ENCODE data around the gene SKIDA1.

SKIDA1 gene

GRCh38 chr10:21515361-21516241 is 9.9 kb downstream of the SKIDA1 start:
- no peak for DNase-seq

GRCh38 chr10:21514818-21515351 is 10.6 kb downstream of the SKIDA1 start:
- DNase-seq, result no peak

DNA sequence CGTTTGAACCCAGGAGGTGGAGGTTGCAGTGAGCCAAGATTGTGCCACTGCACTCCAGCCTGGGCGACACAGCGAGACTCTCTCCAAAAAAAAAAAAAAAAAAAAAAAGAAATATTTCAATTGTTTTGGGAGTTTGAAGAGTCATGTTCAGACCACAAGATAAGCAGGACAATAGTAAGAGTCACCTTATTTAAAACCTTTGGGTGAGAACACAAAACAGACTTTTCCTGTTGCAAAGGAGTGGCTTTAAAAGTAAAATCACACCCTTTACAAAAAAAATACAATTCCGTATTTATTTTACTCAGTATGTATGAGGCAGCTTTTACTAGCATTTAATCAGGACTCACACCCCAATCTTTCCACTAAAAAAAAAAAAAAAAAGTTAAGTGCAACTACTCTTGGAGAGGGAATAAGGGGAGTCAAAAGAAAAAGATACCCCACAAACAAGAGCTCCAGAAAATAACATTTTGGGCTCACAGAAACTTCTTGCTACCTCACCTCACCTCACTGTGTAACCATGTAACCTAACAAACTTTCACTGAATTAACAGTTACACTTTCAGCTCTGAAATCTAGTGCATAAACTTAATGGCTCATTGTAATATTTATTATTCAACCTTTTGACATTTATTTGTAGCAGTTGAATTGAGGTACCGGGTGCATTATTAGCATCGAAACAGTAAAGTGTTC is 11.2 kb downstream of the SKIDA1 start:
- no peak for DNase-seq

DNA sequence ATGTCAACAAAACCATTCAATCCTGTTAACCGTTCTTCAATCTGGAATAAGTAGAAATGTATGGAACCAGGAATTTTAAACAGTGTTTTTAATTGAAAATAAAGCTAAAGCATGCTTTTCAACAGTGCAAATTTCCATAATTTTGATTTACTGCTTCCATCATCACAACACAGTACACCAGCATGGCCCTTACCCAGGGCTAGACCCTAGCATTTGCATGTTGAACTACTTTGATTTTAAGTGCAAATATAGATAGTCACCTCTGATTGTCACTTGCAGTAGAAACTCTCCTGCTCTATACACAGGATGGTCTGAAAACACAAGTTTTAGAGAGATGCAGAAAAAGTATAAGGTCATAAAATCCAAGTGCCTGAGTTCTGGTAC is 12.1 kb downstream of the SKIDA1 start:
- no peak for DNase-seq

DNA sequence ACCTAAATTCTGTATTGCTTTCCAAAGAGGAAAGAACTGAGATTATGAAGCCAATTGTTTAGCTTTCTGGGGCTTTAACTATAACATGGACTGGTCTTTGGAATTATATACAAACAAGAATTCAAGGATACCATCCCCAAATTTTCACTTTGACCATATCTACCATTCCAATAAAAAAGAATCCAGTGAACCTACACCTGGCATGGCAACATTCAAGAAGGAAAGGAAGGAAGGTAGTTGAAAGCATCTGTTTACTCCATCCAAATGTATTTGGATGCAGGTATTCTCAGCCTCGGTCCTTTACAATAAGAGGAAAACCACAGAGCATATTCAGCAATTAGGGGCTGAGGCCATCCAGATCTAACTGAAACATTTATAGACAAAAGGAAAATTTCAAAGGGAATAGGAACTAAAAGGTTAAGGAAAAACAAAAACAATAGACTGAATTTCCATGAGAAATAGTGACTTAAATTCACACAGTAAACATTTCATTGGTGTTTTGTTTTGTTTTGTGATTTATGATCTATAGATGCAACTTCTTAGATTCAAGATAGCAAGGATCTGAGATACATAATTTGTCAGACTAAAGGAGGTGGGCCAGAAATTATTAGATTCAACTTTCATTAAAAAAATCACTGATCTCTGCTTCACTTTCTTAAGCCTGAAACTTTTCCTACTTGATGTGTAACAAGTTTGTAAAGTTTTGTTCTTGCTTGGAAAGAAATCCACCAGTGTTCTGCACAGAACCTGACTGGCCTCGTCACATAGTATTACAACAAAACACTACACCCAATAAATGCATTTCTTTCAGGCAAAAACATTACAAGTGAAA is 12.7 kb downstream of the SKIDA1 start:
- DNase-seq, result no peak

- no peak for DNase-seq
Observed at GRCh38 chr10:21511946-21512572, 13.4 kb downstream of the SKIDA1 start.

- no peak for DNase-seq
Observed at GRCh38 chr10:21511095-21511570, 14.3 kb downstream of the SKIDA1 start.

- DNase-seq, result no peak
Observed at GRCh38 chr10:21510241-21511094, 15.0 kb downstream of the SKIDA1 start.

DNA sequence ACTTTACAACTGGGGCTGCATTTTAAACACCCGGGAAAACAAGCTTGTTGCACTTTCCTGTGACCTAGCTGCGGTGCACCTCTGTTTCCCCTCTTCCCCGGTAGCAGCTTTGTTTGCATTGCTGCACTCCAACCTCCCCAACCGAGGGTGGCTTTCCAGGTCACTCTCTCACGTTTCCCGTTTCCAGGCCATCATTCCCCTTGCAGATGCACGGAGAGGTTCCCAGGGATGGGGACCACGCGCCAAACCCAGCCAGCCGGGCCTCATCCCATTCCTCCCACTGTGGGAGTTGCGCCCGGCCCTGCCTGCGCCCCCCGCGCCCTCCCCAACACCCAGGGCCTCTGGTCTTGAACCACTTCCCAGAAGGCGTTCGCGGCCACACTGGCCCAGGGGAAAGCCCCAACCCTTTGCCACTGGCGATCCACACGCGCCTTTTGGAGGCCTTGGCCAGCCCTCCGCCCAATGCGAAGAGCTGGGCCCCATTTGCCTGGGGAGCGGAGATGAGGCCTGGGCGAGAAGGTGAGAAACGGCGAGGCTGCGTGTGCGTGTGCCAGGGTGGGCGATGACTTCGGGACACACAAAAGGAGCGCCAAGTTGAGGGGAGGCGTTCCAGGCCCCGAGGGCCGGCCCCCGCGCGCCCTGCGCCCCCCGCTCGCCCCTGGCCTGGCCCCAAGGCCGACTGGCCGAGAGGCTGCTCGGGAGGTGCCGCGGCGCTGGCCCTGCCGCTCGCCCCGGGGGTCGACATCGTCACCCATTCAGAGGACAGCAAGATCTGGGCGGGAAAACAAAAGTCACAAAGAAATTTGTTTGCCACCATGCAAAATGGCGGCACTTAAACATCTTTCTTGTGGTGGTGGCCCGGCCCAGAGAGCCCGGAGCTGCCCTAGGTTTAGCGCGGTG is 15.9 kb downstream of the SKIDA1 start:
- DNase-seq, result no peak

- DNase-seq, result no peak
Observed at GRCh38 chr10:21508706-21509331, 16.7 kb downstream of the SKIDA1 start.

- no peak for DNase-seq
Observed at GRCh38 chr10:21507150-21507549, 18.3 kb downstream of the SKIDA1 start.

DNA sequence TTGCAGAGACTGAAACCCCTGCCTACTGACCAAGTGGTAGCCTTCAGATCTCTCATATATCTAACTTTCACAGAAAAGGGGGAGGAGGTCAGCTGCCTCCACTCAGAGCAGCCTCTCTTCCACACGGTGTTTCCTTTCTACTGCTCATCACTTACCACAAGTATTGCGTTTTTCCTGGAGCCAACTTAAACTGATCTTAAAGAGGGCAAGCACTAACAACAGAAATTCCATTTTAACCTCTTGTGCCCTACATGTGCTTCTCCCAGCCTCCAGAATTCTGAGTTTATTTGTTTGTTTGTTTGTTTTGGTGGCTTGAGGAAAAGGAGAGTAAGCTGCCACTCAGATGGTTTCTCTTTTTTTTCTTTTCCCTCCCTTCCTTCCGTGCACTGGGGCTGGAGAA is 19.1 kb downstream of the SKIDA1 start:
- no peak for DNase-seq

DNA sequence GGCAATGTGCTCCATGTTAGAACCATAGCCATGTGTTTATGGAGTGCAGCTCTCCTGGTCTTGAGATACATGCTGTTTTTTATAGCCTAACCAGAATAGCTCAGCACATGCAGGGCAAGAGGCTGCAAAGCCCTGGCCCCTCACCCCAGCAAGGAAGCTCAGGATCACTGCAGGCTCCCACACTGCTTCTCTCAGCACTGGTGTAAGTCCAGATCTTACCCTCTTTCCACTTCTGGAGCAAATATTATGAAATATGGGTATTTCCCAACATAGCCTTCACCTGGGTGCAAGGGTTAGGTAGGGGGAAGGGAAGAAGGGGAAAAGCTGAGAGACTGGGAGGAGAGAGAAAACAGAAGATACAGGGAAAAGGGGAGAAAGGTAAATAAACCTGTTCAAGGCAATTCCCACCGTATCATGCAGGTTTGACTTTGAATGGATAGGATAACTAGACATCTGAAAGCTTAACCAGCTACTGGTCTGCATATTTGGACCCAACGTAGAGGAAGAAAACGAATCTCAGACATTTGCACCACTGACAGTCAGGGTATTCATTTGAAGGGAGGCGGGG is 19.7 kb downstream of the SKIDA1 start:
- no peak for DNase-seq

DNA sequence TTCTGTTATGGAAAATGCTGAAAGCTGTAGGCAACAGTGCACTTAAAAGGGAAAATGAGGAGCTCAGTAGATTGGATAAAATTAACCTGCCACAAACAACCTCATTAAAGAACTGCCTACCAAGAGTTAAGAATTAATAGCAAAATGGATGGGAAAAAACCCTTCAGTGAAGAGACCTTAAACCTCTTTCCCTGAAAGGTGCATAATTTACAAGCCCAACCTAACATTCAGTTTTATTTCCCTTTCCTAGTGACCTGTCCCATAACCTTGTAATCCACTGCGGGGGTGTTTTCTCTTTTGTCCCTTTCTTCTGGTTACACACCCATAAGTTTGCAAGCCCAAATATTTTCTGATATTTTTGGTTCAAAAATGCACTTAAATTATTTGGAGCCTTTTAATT is 21.9 kb downstream of the SKIDA1 start:
- DNase-seq, result no peak

- DNase-seq, result no peak
Observed at GRCh38 chr10:21502348-21502740, 23.1 kb downstream of the SKIDA1 start.

GRCh38 chr10:21501731-21502347 is 23.6 kb downstream of the SKIDA1 start:
- no peak for DNase-seq

DNA sequence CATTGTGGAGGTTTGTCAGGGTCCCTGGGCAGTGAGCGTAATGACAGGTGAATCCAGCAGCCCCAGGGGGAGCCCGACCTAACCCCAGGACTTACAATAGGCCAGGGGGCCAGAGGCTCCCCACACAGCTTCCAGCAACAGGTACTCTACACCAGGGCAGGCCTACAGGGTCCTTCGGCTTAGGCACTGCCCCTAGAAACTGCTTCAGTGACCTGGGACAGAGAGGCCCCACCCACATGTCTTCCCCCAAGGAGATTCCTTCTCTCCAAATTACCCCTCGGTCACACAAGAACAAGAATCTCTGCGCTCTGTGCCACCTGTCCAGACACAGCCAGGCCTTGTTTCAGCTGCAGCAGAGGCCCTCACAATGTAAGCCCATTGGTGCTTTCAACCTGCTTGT is 24.4 kb downstream of the SKIDA1 start:
- no peak for DNase-seq

DNA sequence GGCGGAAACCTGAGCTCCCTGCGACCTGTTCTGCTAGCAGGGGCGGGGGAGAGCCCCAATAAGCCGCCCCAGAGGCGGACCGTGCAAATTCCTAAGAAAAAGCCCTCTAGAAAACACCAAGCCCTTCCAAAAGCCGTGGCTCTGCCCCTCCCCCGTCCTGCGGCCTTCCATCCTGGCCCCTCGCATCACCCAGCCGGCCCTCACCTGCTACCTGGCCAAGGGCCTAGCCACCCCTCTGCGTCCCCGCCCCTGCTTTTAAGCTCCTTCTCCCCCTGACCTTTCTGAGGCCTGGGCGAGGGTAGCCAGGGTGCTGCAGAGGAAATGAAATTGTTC is 24.9 kb downstream of the SKIDA1 start:
- no peak for DNase-seq

Data from activated naive CD4-positive, alpha-beta T cell (primary cell).